HCT116 (cell line): ENCODE results near the gene GPX2.

Experiments used
- CEBPB ChIP-seq: IDR thresholded peaks from 2 replicates; pipeline ENCODE4 v1.6.1; 2012; ENCODE audit warnings: low read depth
- CTCF ChIP-seq, 3 experiments: fragments of 200-600 bp in 1 of 3; sonication (generic) in 1 of 3; IDR thresholded peaks in 2 of 3; conservative IDR thresholded peaks in 1 of 3; 2 replicates each; pipeline ENCODE4 v1.5.1; 2012 to 2017; ENCODE audit warnings: low read depth in 2 of 3, low read length in 2 of 3, antibody characterized with exemption in 1 of 3, borderline replicate concordance in 1 of 3, control low read depth in 1 of 3, mild to moderate bottlenecking in 1 of 3, mixed read lengths in 1 of 3, mixed run types in 1 of 3, moderate library complexity in 1 of 3; ENCODE audit not compliant: insufficient read depth in 1 of 3
- EZH2 ChIP-seq: fragments of 200-600 bp; sonication (generic); IDR thresholded peaks from 2 replicates; pipeline ENCODE4 v1.6.1; 2017; ENCODE audit warnings: antibody characterized with exemption, mixed run types
- JUND ChIP-seq: IDR thresholded peaks from 2 replicates; pipeline ENCODE4 v1.6.1; 2012
- MAX ChIP-seq: IDR thresholded peaks from 2 replicates; pipeline ENCODE4 v1.6.1; 2012
- POLR2A ChIP-seq: IDR thresholded peaks from 2 replicates; pipeline ENCODE4 v1.7.0; 2011; ENCODE audit warnings: borderline replicate concordance; ENCODE audit not compliant: insufficient read depth, insufficient read length; ENCODE audit errors: extremely low read depth
- POLR2AphosphoS5 ChIP-seq: IDR thresholded peaks from 2 replicates; pipeline ENCODE4 v1.6.1; 2011; ENCODE audit warnings: mild to moderate bottlenecking, low read depth, low read length, moderate library complexity
- RAD21 ChIP-seq: IDR thresholded peaks from 2 replicates; pipeline ENCODE4 v1.6.1; 2012; ENCODE audit warnings: low read depth, mild to moderate bottlenecking
- REST ChIP-seq: IDR thresholded peaks from 2 replicates; pipeline ENCODE4 v1.6.1; 2012; ENCODE audit warnings: low read depth
- SIN3A ChIP-seq: IDR thresholded peaks from 2 replicates; pipeline ENCODE4 v1.6.1; 2012; ENCODE audit warnings: low read depth
- SP1 ChIP-seq: IDR thresholded peaks from 2 replicates; pipeline ENCODE4 v1.6.1; 2012; ENCODE audit warnings: low read depth
- TCF7L2 ChIP-seq: IDR thresholded peaks from 2 replicates; pipeline ENCODE4 v1.7.0; 2011; ENCODE audit warnings: borderline replicate concordance, inconsistent platforms; ENCODE audit not compliant: insufficient read depth, insufficient read length; ENCODE audit errors: extremely low read depth
- YY1 ChIP-seq: IDR thresholded peaks from 2 replicates; pipeline ENCODE4 v1.6.1; 2011; ENCODE audit warnings: low read length, low read depth, moderate library complexity, mild to moderate bottlenecking; ENCODE audit not compliant: insufficient replicate concordance; ENCODE audit errors: extremely low read depth
- ZNF274 ChIP-seq: fragments of 200-500 bp; sonication (Bioruptor generic); IDR thresholded peaks from 2 replicates; pipeline ENCODE4 v1.6.1; 2014; ENCODE audit warnings: mild to moderate bottlenecking, low read depth, low read length, inconsistent platforms

GRCh38 chr14:64947710-64948611, 5.4 kb upstream of the GPX2 start:
- TF ChIP-seq EZH2 (no peak), YY1 (no peak), CTCF (IDR thresholded peaks at IDR 0.05 in 2 of 3, conservative IDR thresholded peaks at IDR 0.05 in 1 of 3; ENCODE audit: borderline replicate concordance in 1 of 3, insufficient read depth in 1 of 3, low read depth in 2 of 3, low read length in 2 of 3) (no peak), ZNF274 (no peak), SP1 (no peak), MAX (no peak), RAD21 (no peak), POLR2AphosphoS5 (no peak), REST (no peak), POLR2A (no peak), JUND (no peak), CEBPB (no peak), SIN3A (no peak), TCF7L2 (no peak)
